GM04504 (cell line): ENCODE measurements around the gene SUN1.
"Not testable (repeated sequence)": the region's sequence is repeated elsewhere in the genome, so short reads cannot be mapped to it uniquely, and the experiment has no call there.

Experiments
- DNase-seq: peaks from one replicate; pipeline ENCODE4 v3.0.0-alpha.2; 2012; ENCODE audit warnings: low read depth

SUN1 gene

GRCh38 chr7:832167-832967, at the start of gene SUN1:
Gene SUN1 (plus strand): TSS chr7:832476. CDS start chr7:832525, 49 bp downstream.
- DNase-seq = peak; percentile 53

- no peak for DNase-seq
Observed at GRCh38 chr7:782718-783449, 49.4 kb upstream of the SUN1 start.

- no peak for DNase-seq
Observed at GRCh38 chr7:783556-784490, 48.5 kb upstream of the SUN1 start.

GRCh38 chr7:784971-785370, 47.3 kb upstream of the SUN1 start:
- no peak for DNase-seq

GRCh38 chr7:785416-785815, 46.9 kb upstream of the SUN1 start:
- DNase-seq = no peak

- peak; percentile 37 for DNase-seq
Observed at GRCh38 chr7:786472-787255, 45.6 kb upstream of the SUN1 start.

- DNase-seq = no peak
Observed at GRCh38 chr7:787332-788240, 44.7 kb upstream of the SUN1 start.

GRCh38 chr7:791519-791918, 40.8 kb upstream of the SUN1 start:
- DNase-seq = no peak

- DNase-seq = no peak
Observed at GRCh38 chr7:794207-794606, 38.1 kb upstream of the SUN1 start.

- DNase-seq = no peak
Observed at GRCh38 chr7:794671-795329, 37.5 kb upstream of the SUN1 start.

GRCh38 chr7:796434-797169, 35.7 kb upstream of the SUN1 start:
- not testable (repeated sequence) for DNase-seq

GRCh38 chr7:798921-799470, 33.3 kb upstream of the SUN1 start:
- DNase-seq = no peak

GRCh38 chr7:800692-801091, 31.6 kb upstream of the SUN1 start:
- no peak for DNase-seq

GRCh38 chr7:801351-801750, 30.9 kb upstream of the SUN1 start:
- DNase-seq = not testable (repeated sequence)

GRCh38 chr7:801940-802381, 30.3 kb upstream of the SUN1 start:
- DNase-seq = no peak

- DNase-seq = no peak
Observed at GRCh38 chr7:802500-803242, 29.6 kb upstream of the SUN1 start.

- DNase-seq = no peak
Observed at GRCh38 chr7:803243-803635, 29.0 kb upstream of the SUN1 start.

- not testable (repeated sequence) for DNase-seq
Observed at GRCh38 chr7:803796-804195, 28.5 kb upstream of the SUN1 start.
